GM19025 (cell line): Measurements from ENCODE around the gene KRTAP2-2.

Experiments
- ATAC-seq: cut with Tn5 transposase; IDR thresholded peaks from one replicate; pipeline ENCODE4 v1.9.1; 2021; ENCODE audit warnings: mild to moderate bottlenecking, low read depth, moderate library complexity; ENCODE audit not compliant: unreplicated experiment

KRTAP2-2 gene

DNA sequence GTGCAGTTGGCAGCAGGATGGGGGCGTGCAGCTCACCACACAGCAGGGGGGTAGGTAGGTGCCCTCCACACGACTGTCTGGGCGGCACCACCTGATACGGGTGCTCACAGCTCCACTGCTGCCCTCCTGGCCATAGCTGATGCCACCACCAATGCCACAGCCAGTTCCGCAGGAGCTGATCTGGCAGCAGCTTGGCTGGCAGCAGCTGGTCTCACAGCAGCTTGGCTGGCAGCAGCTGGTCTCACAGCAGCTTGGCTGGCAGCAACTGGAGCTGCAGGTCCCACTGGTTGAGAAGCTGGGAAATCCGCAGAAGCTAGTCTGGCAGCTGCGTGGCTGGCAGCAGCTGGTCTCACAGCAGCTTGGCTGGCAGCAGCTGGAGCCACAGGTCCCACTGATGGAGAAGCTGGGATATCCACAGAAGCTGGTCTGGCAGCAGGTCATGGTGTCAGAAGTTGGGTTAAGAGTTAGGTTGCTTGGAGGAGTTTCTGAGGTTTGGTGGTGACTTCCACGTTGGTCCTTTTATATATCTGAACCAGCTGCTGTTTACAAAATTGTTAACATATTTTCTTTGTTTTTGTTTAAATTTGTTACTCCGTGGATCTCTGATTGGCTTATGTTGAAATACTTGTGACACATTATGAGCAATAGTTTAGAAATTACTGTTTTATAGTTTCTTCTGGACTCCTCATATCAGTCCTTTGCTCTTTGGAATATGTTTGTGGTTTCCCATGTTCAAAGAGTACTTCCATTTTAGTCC, 28.1 kb downstream of the KRTAP2-2 start, which contains the start of gene KRTAP1-5:
KRTAP1-5 (minus strand) TSS at position 494 of the 757 bp plus-strand sequence; CDS start at position 441, 53 bp downstream.
- ATAC-seq: no peak

DNA sequence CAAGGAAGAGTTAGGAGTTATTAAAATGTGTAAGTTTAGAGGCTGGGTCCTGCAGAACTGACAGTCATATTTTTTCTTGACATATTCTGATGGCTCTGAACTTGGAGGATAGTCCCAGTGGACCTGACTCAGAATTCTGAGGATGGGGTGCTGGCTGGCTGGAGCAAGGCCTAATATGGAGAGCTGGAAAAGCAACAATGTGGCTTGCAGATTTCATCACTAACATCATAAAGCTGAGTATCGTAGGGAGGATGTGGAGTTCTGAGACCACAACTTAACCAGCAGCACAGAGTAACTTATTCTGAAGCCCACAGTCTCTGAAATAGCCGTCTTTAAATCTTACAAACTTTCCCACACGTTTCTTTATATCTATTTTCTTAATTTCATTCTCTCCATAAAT, 30.3 kb downstream of the KRTAP2-2 start:
- no peak for ATAC-seq

GRCh38 chr17:41020336-41020735, 34.7 kb downstream of the KRTAP2-2 start:
- no peak for ATAC-seq

- ATAC-seq: no peak
These were observed 35.6 kb downstream of the KRTAP2-2 start for GRCh38 chr17:41019415-41019814.

- ATAC-seq: no peak
These were observed 36.5 kb downstream of the KRTAP2-2 start for GRCh38 chr17:41018541-41018940.

- ATAC-seq: no peak
These were observed 38.3 kb downstream of the KRTAP2-2 start for GRCh38 chr17:41016578-41017215.

DNA sequence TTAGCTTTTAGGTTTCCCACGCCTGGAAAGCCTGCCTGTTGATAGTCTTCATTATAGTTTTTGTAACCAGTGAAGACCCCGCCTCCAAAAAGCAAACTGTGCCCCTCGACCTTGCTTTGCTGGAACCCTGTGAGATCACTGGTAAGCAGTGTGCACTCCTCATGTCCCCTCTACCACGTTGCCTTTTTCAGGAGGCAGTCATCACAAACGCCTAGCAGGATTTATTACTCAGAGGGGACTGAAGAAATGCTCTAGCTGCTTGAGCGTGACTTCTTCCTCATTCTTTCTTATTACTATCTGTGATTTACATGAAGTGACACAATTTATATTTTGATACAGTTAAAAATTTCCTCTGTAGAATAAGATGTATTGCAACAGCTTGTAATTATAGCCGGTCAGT, 39.6 kb downstream of the KRTAP2-2 start:
- ATAC-seq: no peak

DNA sequence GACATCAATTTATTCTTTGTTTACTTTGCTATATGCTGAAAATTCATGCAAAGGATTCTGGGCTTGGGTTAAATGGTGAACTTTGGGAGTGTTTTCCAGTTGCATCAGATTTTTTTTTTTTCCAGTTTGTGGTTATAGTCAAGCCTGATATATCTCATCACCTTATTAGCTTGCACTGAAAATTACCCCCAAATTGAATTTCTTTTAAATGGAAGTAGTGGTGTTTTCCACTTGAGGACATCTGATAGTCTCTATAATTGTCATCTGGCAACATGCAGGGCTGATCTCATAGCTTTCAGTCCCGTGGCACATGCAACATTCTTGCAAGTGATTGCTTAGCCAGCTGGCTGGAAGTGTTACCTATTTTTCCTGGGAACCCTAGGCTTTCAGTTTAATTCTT, 41.4 kb downstream of the KRTAP2-2 start:
- no peak for ATAC-seq

DNA sequence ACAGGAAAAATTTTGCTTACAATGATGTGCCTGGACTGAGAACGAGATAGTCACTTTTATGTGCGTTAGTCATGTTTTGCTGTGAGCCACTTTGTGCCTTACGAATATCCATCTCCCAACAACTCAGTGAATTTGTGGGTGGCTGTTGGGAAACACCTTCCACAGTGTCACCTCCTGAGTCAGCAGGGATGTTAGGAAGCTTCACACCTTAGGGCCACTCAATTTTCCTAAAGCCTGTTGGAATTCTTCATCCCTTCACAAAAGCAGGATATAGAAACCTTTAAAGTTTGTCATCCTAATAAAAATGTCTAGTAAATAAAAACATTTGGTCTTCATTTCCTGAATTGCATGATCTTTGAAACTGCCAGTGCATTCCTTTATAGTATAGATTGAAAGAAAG, 41.8 kb downstream of the KRTAP2-2 start:
- ATAC-seq: no peak

- ATAC-seq: no peak
These were observed 42.5 kb downstream of the KRTAP2-2 start for GRCh38 chr17:41012326-41013120.

DNA sequence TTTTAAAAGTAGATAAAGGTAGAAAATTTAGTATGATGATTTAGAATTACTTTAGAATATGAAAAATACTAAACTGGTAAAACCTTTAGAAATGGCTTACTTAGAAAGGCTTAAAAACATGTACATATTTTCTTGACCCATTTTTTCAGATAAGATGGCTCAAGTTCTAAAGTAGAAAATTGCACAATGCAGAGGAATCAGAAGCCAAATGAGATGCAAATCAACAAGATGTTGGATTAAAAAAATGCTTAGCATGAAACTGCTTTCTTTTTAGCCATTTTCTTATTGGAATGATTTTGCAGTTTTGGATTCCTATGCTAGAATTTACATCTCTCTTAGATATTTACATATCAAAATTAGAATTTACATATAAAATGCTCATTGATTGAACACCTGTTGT, 44.6 kb downstream of the KRTAP2-2 start:
- ATAC-seq: no peak

- ATAC-seq: no peak
These were observed 45.1 kb downstream of the KRTAP2-2 start for GRCh38 chr17:41009936-41010335.

GRCh38 chr17:41009301-41009760, 45.7 kb downstream of the KRTAP2-2 start:
- no peak for ATAC-seq

GRCh38 chr17:41008811-41009210, 46.2 kb downstream of the KRTAP2-2 start, which contains the start of gene KRTAP3-1:
Gene KRTAP3-1 (minus strand): TSS chr17:41009128. CDS start chr17:41009074, 54 bp downstream.
- no peak for ATAC-seq
